Measurements from ENCODE around the gene ITPK1. TPM values are rescaled to one million over a fixed set of nuclear protein-coding genes. Genes with fewer than 3 reads are reported as not detected.

The ITPK1 gene
- total and polyA plus RNA-seq, 2 donors (not counting 3 experiments of a cell fraction or from before 2014, with no cell fraction given), result 39.6 to 51.8 TPM

DNA sequence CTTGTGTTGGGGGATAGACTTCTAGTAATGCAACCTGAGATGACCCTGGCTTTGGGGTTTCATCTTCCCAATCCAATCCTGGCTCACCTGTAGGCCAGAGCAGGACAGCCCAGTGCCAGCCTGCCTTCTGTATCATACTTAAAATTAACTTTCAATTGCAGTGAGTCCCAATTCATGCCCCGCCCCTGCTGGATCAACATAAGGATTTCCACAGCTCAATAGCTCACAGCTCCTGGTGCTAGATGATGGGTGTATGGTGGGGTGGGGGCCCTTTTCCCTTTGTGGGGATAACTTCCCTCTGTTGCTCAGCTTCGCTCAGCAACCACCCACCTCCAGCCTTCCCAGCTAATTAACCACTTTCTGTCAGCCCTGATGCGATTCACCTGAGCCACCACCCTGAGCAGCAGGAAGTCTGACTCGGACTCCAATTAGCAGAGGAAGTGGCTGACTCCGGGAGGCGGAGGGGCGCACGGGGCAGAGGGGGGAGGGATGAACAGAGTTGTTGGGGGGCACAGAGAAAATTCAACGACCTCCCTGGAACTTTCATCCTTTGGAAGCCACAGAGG is 217.1 kb downstream of the ITPK1 start:
- no peaks in the 10 kb centered on the region for H4K20me1 ChIP-seq (replicated peaks; ENCODE audit: control insufficient read depth, extremely low read depth, insufficient read depth, low read length)
- FAIRE-seq, result no peak
- BruUV-seq (replicated peaks), result no TSS peak
- H3K9me3 ChIP-seq (replicated peaks; ENCODE audit: control insufficient read depth, insufficient read depth, low read length), result no peaks in the 10 kb centered on the region
- TF ChIP-seq POLR2AphosphoS5 (IDR thresholded peaks at IDR 0.05; ENCODE audit: insufficient read depth, low read depth, low read length), result no peak
- TF ChIP-seq, protein P1, sequence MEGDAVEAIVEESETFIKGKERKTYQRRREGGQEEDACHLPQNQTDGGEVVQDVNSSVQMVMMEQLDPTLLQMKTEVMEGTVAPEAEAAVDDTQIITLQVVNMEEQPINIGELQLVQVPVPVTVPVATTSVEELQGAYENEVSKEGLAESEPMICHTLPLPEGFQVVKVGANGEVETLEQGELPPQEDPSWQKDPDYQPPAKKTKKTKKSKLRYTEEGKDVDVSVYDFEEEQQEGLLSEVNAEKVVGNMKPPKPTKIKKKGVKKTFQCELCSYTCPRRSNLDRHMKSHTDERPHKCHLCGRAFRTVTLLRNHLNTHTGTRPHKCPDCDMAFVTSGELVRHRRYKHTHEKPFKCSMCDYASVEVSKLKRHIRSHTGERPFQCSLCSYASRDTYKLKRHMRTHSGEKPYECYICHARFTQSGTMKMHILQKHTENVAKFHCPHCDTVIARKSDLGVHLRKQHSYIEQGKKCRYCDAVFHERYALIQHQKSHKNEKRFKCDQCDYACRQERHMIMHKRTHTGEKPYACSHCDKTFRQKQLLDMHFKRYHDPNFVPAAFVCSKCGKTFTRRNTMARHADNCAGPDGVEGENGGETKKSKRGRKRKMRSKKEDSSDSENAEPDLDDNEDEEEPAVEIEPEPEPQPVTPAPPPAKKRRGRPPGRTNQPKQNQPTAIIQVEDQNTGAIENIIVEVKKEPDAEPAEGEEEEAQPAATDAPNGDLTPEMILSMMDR (IDR thresholded peaks at IDR 0.05; ENCODE audit: extremely low read depth in 1 of 2, insufficient read depth in 1 of 2, low read depth in 1 of 2, low read length in 2 of 2), result no peak
- TF ChIP-seq FOS (IDR thresholded peaks at IDR 0.05; ENCODE audit: borderline replicate concordance, insufficient read depth, low read length), result no peak
- no peak for TF ChIP-seq GATA2 (IDR thresholded peaks at IDR 0.05; ENCODE audit: insufficient read depth, insufficient read length, low read depth, low read length)
- TF ChIP-seq EZH2 (IDR thresholded peaks at IDR 0.05; ENCODE audit: borderline replicate concordance, low read depth, low read length, severe bottlenecking), result no peak
- TF ChIP-seq JUN (IDR thresholded peaks at IDR 0.05; ENCODE audit: borderline replicate concordance, insufficient read depth, insufficient read length, low read depth), result no peak
- no peak overlapping the region for H2AFZ ChIP-seq (ENCODE audit: low read depth, low read length)
- no peak overlapping the region for H3K4me3 ChIP-seq (replicated peaks in 1 of 3; ENCODE audit: insufficient read depth in 1 of 3, low read depth in 1 of 3, low read length in 3 of 3)
- CTCF ChIA-PET, result no interaction called here
- no peaks in the 10 kb centered on the region for H3K36me3 ChIP-seq (ENCODE audit: control insufficient read depth in 2 of 2, extremely low read depth in 1 of 2, insufficient read depth in 2 of 2, low read length in 2 of 2)
- H3K9me1 ChIP-seq (replicated peaks; ENCODE audit: control insufficient read depth, extremely low read depth, insufficient read depth, low read length), result no peaks in the 10 kb centered on the region
- H3K27me3 ChIP-seq (ENCODE audit: control insufficient read depth in 2 of 2, insufficient read depth in 2 of 2, low read length in 2 of 2), result peaks cover 0 to 10% of the 10 kb centered on the region in 2 experiments
- H3K79me2 ChIP-seq (ENCODE audit: control insufficient read depth, insufficient read depth, low read length), result no peaks in the 10 kb centered on the region
- POLR2A ChIA-PET, result no interaction called here
- no peak for DNase-seq (ENCODE audit: low read depth, low spot score)
- no peaks in the 10 kb centered on the region for H3K4me1 ChIP-seq (ENCODE audit: control insufficient read depth, extremely low read depth, insufficient read depth, low read length)
- intact Hi-C loops (cut with micrococcal nuclease) (no loop called here), dilution Hi-C loops (cut with MboI; ENCODE audit: extremely low pct_ligation_motif_present, low sequenced_read_pairs) (no loop called here)
- no peak overlapping the region for H3K27ac ChIP-seq (ENCODE audit: insufficient read depth, low read depth, low read length)
- no peak overlapping the region for H3K9ac ChIP-seq (replicated peaks; ENCODE audit: extremely low read depth, insufficient read depth, low read length)
- H3K4me2 ChIP-seq (ENCODE audit: insufficient read depth, low read length), result no peak overlapping the region
